Retina (tissue), 1 donor: ENCODE results near the gene NOL11.
"Not testable (repeated sequence)": the region's sequence is repeated elsewhere in the genome, so short reads cannot be mapped to it uniquely, and the experiment has no call there.

Source experiments
- DNase-seq: peaks from one replicate; pipeline ENCODE4 v3.0.0-alpha.2; 2016

The NOL11 gene

GRCh38 chr17:67717624-67718324 lies at the start of gene NOL11:
NOL11 (plus strand) TSS chr17:67717936; CDS start chr17:67717948, 12 bp downstream.
- peak; percentile 99 for DNase-seq

- DNase-seq = no peak
Measured at GRCh38 chr17:67671493-67671892, 46.2 kb upstream of the NOL11 start.

GRCh38 chr17:67672592-67673335 lies 45.0 kb upstream of the NOL11 start:
- no peak for DNase-seq

GRCh38 chr17:67675481-67675880 lies 42.3 kb upstream of the NOL11 start:
- no peak for DNase-seq

- no peak for DNase-seq
Measured at GRCh38 chr17:67676305-67676704, 41.4 kb upstream of the NOL11 start.

- DNase-seq = no peak
Measured at GRCh38 chr17:67678414-67678813, 39.3 kb upstream of the NOL11 start.

- DNase-seq = no peak
Measured at GRCh38 chr17:67679225-67679624, 38.5 kb upstream of the NOL11 start.

GRCh38 chr17:67679721-67680120 lies 38.0 kb upstream of the NOL11 start:
- no peak for DNase-seq

GRCh38 chr17:67680445-67681224 lies 37.1 kb upstream of the NOL11 start:
- no peak for DNase-seq

GRCh38 chr17:67682196-67682595 lies 35.5 kb upstream of the NOL11 start:
- DNase-seq = no peak

GRCh38 chr17:67685351-67685750 lies 32.4 kb upstream of the NOL11 start:
- no peak for DNase-seq

- DNase-seq = no peak
Measured at GRCh38 chr17:67686241-67686640, 31.5 kb upstream of the NOL11 start.

GRCh38 chr17:67687511-67687910 lies 30.2 kb upstream of the NOL11 start:
- DNase-seq = no peak

GRCh38 chr17:67689534-67690177 lies 28.1 kb upstream of the NOL11 start:
- DNase-seq = peak; percentile 57

GRCh38 chr17:67693811-67694210 lies 23.9 kb upstream of the NOL11 start:
- DNase-seq = no peak

- no peak for DNase-seq
Measured at GRCh38 chr17:67696347-67696746, 21.4 kb upstream of the NOL11 start.

GRCh38 chr17:67696853-67697498 lies 20.8 kb upstream of the NOL11 start:
- no peak for DNase-seq

- DNase-seq = peak; percentile 6
Measured at GRCh38 chr17:67700037-67700724, 17.6 kb upstream of the NOL11 start.

- DNase-seq = no peak
Measured at GRCh38 chr17:67700725-67701119, 17.0 kb upstream of the NOL11 start.

GRCh38 chr17:67702861-67703260 lies 14.9 kb upstream of the NOL11 start:
- not testable (repeated sequence) for DNase-seq

GRCh38 chr17:67707442-67707841 lies 10.3 kb upstream of the NOL11 start:
- no peak for DNase-seq

GRCh38 chr17:67708378-67708777 lies 9.4 kb upstream of the NOL11 start:
- no peak for DNase-seq
